HEK293T (cell line): ENCODE results near the gene ORAI2.

Experiments used
- CTCF ChIA-PET: fragments of 350-600 bp; formaldehyde crosslinking; extraction: SDS; loops from one replicate; lab custom pipeline; 2021; ENCODE audit warnings: antibody characterized with exemption, inconsistent platforms; lab: Yijun Ruan, JAX
- POLR2A ChIA-PET: fragments of 350-600 bp; formaldehyde crosslinking; extraction: SDS; loops from one replicate; lab custom pipeline; 2020; ENCODE audit warnings: antibody characterized with exemption, inconsistent platforms; lab: Yijun Ruan, JAX
- DNase-seq: peaks from one replicate; pipeline ENCODE4 v3.0.0; 2012; ENCODE audit warnings: mixed read lengths; ENCODE audit errors: extremely low spot score
- ARNT ChIP-seq: fragments of 450-650 bp; IDR thresholded peaks from 2 replicates; pipeline ENCODE4 v1.6.1; 2017; ENCODE audit warnings: mild to moderate bottlenecking
- BHLHE40 ChIP-seq: fragments of 450-650 bp; IDR thresholded peaks from 2 replicates; pipeline ENCODE4 v1.6.1; 2016; ENCODE audit warnings: mild to moderate bottlenecking, moderate library complexity, borderline replicate concordance
- CTBP1 ChIP-seq: fragments of 450-650 bp; IDR thresholded peaks from 2 replicates; pipeline ENCODE4 v1.6.1; 2016; ENCODE audit warnings: borderline replicate concordance
- ELF4 ChIP-seq: fragments of 450-650 bp; IDR thresholded peaks from 2 replicates; pipeline ENCODE4 v1.6.1; 2017; ENCODE audit warnings: antibody characterized with exemption
- FOXA1 ChIP-seq: fragments of 450-650 bp; IDR thresholded peaks from 2 replicates; pipeline ENCODE4 v1.6.1; 2016; ENCODE audit warnings: mild to moderate bottlenecking
- FOXK2 ChIP-seq: fragments of 450-650 bp; IDR thresholded peaks from 2 replicates; pipeline ENCODE4 v1.6.1; 2016; ENCODE audit warnings: mild to moderate bottlenecking
- HDGF ChIP-seq: fragments of 450-650 bp; IDR thresholded peaks from 2 replicates; pipeline ENCODE4 v1.6.1; 2017; ENCODE audit warnings: antibody characterized with exemption, borderline replicate concordance
- L3MBTL2 ChIP-seq: fragments of 450-650 bp; conservative IDR thresholded peaks from 2 replicates; pipeline ENCODE4 v1.6.1; 2016; ENCODE audit warnings: mild to moderate bottlenecking
- LEF1 ChIP-seq: fragments of 450-650 bp; IDR thresholded peaks from 2 replicates; pipeline ENCODE4 v1.6.1; 2017; ENCODE audit warnings: mild to moderate bottlenecking, borderline replicate concordance
- NFRKB ChIP-seq: fragments of 450-650 bp; IDR thresholded peaks from 2 replicates; pipeline ENCODE4 v1.6.1; 2016; ENCODE audit warnings: mild to moderate bottlenecking, moderate library complexity
- PKNOX1 ChIP-seq: fragments of 450-650 bp; IDR thresholded peaks from 2 replicates; pipeline ENCODE4 v1.6.1; 2016
- SP1 ChIP-seq: fragments of 450-650 bp; IDR thresholded peaks from 2 replicates; pipeline ENCODE4 v1.6.1; 2017
- TARDBP ChIP-seq: fragments of 450-650 bp; IDR thresholded peaks from 2 replicates; pipeline ENCODE4 v1.6.1; 2016
- ZNF384 ChIP-seq: fragments of 450-650 bp; IDR thresholded peaks from 2 replicates; pipeline ENCODE4 v1.6.1; 2016

Gene ORAI2

GRCh38 chr7:102433219-102434038 lies at the start of gene ORAI2:
Gene ORAI2 (plus strand): TSS chr7:102433575. CDS start chr7:102438957, 5,382 bp downstream.
- POLR2A ChIA-PET, result interaction anchor here (0.9 kb wide), 1 partner anchor 31 kb away, joined by 3 read pairs; the partner anchor contains the start of genes ALKBH4 and LRWD1
- TF ChIP-seq FOXK2, result no peak
- peak; percentile 86 for DNase-seq
- CTCF ChIA-PET, result interaction anchor here (1.0 kb wide), 1 partner anchor 23 kb away, joined by 3 read pairs; no protein-coding TSS in a partner anchor

DNA sequence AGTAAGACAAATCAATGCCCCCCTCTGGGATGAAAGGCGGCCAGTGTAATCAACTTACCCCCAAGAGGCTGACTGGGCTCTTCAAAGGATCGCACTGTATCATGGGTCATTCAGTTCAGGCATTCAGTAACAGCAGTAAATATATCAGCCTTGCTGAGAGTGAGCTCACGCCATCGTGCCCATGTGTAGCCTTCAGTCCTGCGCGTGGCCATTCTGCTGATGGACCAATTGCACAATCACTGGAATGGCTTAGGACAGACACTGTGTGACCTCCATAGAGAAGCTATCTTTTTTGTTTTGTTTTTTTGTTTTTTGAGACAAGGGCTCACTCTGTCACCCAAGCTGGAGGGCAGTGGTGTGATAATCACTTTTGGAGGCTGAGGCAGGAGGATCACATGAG lies 46.3 kb upstream of the ORAI2 start:
- DNase-seq, result no peak
- ChIA-PET POLR2A (no interaction called here), CTCF (no interaction called here)
- TF ChIP-seq ELF4 (no peak), ARNT (no peak)

DNA sequence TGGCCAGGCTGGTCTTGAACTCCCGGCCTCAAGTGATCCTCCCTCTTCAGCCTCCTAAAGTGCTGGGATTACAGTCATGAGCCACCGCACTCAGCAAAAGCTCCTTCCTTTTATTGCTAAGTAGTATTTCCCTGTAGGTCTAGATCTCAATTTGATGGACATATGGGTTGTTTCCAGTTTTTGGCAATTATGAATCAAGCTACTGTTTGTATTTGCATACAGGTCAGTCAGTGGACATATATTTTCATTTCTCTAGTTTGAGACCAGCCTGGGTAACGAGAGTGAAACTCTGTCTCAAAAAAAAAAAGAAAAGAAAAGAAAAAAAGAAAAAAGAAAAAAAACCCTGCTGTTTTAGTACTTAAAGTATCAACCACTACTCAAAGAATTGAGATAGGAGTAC lies 43.6 kb upstream of the ORAI2 start:
- DNase-seq, result no peak
- ChIA-PET CTCF (interaction anchor here (0.6 to 1.1 kb wide), 4 partner anchors 9 to 122 kb away, joined by 3 to 8 read pairs (median 3); no protein-coding TSS in a partner anchor), POLR2A (interaction anchor here (1.0 kb wide), 1 partner anchor 103 kb away, joined by 3 read pairs; the partner anchor contains the start of gene SH2B2)
- TF ChIP-seq PKNOX1, result no peak

DNA sequence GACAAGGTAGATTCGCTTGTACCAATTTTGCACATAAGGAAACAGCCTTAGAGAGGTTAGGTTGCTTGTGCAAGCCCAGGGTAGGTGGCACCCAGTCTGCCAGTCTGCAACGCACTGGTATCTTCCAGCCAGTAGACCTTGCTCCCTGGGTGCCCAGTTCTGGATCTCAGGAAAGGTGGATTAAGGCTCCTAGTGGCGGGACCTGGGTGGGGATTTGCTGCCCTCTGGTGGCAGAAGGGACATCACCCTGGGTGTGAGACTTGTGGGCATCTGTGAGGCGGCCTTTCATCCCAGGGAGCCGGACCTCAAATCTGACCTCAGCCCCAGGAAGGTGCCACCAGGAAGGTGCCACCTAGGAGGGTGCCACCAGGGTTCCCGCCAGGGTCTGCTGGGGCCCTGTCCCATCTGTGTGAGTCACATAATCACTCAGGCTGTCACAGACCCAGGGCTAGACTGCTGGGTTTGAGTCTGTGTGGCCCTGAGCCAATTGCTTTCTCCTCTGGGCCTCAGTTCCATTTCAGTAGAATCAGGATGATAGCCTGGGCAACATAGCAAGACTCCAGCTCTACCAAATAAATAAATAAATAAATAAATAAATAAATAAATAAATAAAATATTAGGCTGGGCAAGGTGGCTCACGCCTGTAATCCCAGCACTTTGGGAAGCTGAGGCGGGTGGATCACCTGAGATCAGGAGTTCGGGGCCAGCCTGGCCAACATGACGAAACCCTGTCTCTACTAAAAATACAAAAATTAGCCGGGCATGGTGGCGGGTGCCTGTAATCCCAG lies 42.5 kb upstream of the ORAI2 start:
- ChIA-PET POLR2A (no interaction called here), CTCF (interaction anchor here (0.7 to 3.1 kb wide), 3 partner anchors 112 to 784 kb away, joined by 3 to 10 read pairs (median 6); no protein-coding TSS in a partner anchor)
- TF ChIP-seq HDGF (0 out of 2 replicates have a peak, but pooled peaks have one; percentile 20), BHLHE40 (no peak), ZNF384 (no peak), CTBP1 (no peak), L3MBTL2 (no peak)
- peak; percentile 79 for DNase-seq

- ChIA-PET CTCF (interaction anchor here (1.4 to 3.1 kb wide), 2 partner anchors 113 to 115 kb away, joined by 3 to 10 read pairs; no protein-coding TSS in a partner anchor), POLR2A (interaction anchor here (0.6 kb wide), 1 partner anchor 344 kb away, joined by 3 read pairs; no protein-coding TSS in a partner anchor)
- no peak for DNase-seq
- no peak for TF ChIP-seq TARDBP
- no peak for TF ChIP-seq SP1
- no peak for TF ChIP-seq LEF1
- no peak for TF ChIP-seq PKNOX1
- no peak for TF ChIP-seq ARNT
- no peak for TF ChIP-seq NFRKB
Measured at GRCh38 chr7:102392330-102392729, 41.0 kb upstream of the ORAI2 start.

DNA sequence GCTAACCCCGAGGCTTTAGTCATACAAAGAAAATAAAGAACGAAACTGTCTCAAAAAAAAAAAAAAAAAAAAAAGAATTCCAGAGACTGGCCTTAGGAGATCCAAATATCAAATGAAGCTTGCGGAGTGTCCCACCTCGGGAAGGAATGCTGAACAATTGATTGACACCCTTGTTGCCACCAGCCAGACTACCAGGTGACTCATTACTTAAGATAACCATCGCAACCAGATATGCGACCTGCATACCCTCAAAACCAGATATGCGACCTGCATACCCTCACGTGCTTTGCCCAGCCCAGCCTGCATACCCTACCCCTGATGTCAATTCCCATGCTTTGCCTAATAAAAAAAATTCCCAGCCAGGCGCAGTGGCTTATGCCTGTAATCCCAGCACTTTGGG lies 39.9 kb upstream of the ORAI2 start:
- POLR2A ChIA-PET, result interaction anchor here (0.5 kb wide), 1 partner anchor 160 kb away, joined by 3 read pairs; no protein-coding TSS in a partner anchor

DNA sequence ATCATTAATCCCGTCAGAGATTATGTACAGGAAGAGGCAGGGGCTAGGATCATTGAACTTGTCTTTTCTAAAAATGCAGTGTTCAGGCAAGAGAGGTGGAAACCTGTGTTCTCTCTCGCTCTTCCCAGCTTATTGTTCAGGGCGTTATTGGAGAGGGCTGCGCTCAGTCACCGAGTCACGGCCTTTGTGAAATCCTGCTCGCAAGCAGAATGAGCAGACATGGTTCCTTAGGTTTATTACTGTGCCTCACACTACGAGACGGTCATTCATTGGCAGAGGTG lies 37.8 kb upstream of the ORAI2 start:
- CTCF ChIA-PET, result interaction anchor here (0.7 to 1.6 kb wide), 4 partner anchors 9 to 18 kb away, joined by 3 to 4 read pairs (median 3); no protein-coding TSS in a partner anchor
- POLR2A ChIA-PET, result interaction anchor here (1.0 to 1.5 kb wide), 4 partner anchors 32 to 105 kb away, joined by 3 to 4 read pairs (median 4); partner anchors contain the start of genes ALKBH4 and LRWD1
- no peak for DNase-seq
- TF ChIP-seq HDGF, result no peak
- no peak for TF ChIP-seq NFRKB
- TF ChIP-seq FOXA1, result no peak

More for the DNA sequence above, 39.9 kb upstream of the ORAI2 start:
- CTCF ChIA-PET, result interaction anchor here (3.1 kb wide), 1 partner anchor 114 kb away, joined by 10 read pairs; no protein-coding TSS in a partner anchor
- TF ChIP-seq SP1 (no peak), CTBP1 (no peak), ARNT (no peak), PKNOX1 (0 out of 2 replicates have a peak, but pooled peaks have one; percentile 2), ELF4 (no peak), L3MBTL2 (no peak)
- DNase-seq, result no peak
